Suprapubic skin (tissue), 4 donors: ENCODE data around the gene ANKRD44. TPM values are rescaled to one million over a fixed set of nuclear protein-coding genes. Genes with fewer than 3 reads are reported as not detected.

Experiments
- DNase-seq, 2 donors: peaks; one replicate each; pipeline ENCODE4 v3.0.0-alpha.2; 2019; ENCODE audit warnings: low spot score in 2 of 2
- H3K27ac ChIP-seq: fragments of 200-600 bp; sonication (generic); one replicate; pipeline ENCODE4 v1.5.1; 2019
- H3K27me3 ChIP-seq: fragments of 200-600 bp; sonication (generic); one replicate; pipeline ENCODE4 v1.5.1; 2019
- H3K36me3 ChIP-seq: fragments of 200-600 bp; sonication (generic); one replicate; pipeline ENCODE4 v1.5.1; 2019
- H3K4me1 ChIP-seq: fragments of 200-600 bp; sonication (generic); one replicate; pipeline ENCODE4 v1.5.1; 2019
- H3K4me3 ChIP-seq: fragments of 200-600 bp; sonication (generic); one replicate; pipeline ENCODE4 v1.5.1; 2019; ENCODE audit warnings: mild to moderate bottlenecking
- H3K9me3 ChIP-seq: fragments of 200-600 bp; sonication (generic); one replicate; pipeline ENCODE4 v1.5.1; 2019
- EP300 ChIP-seq: sonication (generic); formaldehyde crosslinking; IDR thresholded peaks from one replicate; pipeline ENCODE4 v1.6.1; 2017; ENCODE audit warnings: antibody characterized with exemption
- POLR2A ChIP-seq, 2 donors: fragments of 450-650 bp; IDR thresholded peaks; one replicate each; pipeline ENCODE4 v1.6.1; 2017; ENCODE audit warnings: antibody characterized with exemption in 2 of 2, mild to moderate bottlenecking in 2 of 2, moderate library complexity in 2 of 2
- POLR2AphosphoS5 ChIP-seq, 3 donors: sonication (generic); formaldehyde crosslinking; IDR thresholded peaks; one replicate each; pipeline ENCODE4 v1.6.1; 2017; ENCODE audit warnings: antibody characterized with exemption in 3 of 3
- WGBS: methylation state at CpG from one replicate; pipeline ENCODE4 v1.1.5; 2018; 5-methylcytosine and 5-hydroxymethylcytosine counted together
- total RNA-seq, 4 donors: library from RNA; depleted of rRNA; stranded (reverse); fragments of >200 nt; gene quantifications; one replicate each; pipeline ENCODE4 v1.1.0, GENCODE V29; 2016
- TF ChIP-seq, protein P1 (sequence below), 2 donors: fragments of 200-600 bp in 1 of 2; fragments of 450-650 bp in 1 of 2; sonication (generic) in 1 of 2; IDR thresholded peaks; one replicate each; pipeline ENCODE4 v1.5.1; 2016 to 2019; ENCODE audit warnings: antibody characterized with exemption in 2 of 2, mild to moderate bottlenecking in 1 of 2, moderate library complexity in 1 of 2

ANKRD44 gene
- total RNA-seq, 4 donors from 2014 or later, result 6.3 to 34.4 (median 17.8) TPM

DNA sequence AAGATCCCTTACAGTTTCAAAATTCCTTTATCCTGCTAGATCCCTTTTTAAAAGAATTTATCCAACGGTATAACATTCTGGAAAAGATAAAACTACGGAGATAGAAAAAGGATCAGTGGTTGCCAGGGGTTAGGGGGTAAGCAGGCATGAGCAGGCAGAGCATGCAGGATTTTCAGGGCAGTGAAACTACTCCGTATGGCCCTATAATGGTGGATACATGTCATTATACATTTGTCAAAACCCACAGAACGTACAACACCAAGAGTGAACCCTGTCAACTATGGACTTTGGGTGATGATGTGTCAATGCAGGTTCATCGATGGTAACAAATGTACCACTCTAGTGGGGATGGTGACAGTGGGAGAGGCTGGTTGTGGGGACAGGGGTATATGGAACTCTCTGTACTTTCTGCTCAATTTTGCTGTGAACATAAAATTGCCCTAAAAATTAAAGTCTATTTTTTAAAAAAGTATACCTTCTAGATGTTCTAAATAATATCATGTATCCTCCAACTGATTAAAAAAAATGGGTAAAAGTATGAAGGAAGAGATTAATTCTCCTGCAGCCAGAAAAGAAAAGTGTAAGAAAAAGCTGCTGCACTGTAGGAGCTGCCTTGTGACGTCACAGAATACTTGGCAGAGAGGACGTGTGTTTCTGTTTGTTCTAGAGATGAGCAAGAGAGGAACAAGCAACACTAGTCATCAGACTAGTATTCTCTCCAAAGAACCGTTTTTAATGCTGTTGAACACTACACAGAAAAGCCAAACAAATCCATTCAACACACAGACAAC is 23.6 kb downstream of the ANKRD44 start:
- 62% methylated on average over 8 of the region's 8 CpGs for WGBS
- no peak overlapping the region for H3K27ac ChIP-seq
- H3K4me1 ChIP-seq, result no peaks in the 10 kb centered on the region
- no peaks in the 10 kb centered on the region for H3K27me3 ChIP-seq
- H3K4me3 ChIP-seq, result no peak overlapping the region
- no peaks in the 10 kb centered on the region for H3K36me3 ChIP-seq
- TF ChIP-seq POLR2AphosphoS5 (IDR thresholded peaks at IDR 0.05), result no peak
- no peak for TF ChIP-seq POLR2A (IDR thresholded peaks at IDR 0.05)
- no peak for TF ChIP-seq EP300
- TF ChIP-seq, protein P1, sequence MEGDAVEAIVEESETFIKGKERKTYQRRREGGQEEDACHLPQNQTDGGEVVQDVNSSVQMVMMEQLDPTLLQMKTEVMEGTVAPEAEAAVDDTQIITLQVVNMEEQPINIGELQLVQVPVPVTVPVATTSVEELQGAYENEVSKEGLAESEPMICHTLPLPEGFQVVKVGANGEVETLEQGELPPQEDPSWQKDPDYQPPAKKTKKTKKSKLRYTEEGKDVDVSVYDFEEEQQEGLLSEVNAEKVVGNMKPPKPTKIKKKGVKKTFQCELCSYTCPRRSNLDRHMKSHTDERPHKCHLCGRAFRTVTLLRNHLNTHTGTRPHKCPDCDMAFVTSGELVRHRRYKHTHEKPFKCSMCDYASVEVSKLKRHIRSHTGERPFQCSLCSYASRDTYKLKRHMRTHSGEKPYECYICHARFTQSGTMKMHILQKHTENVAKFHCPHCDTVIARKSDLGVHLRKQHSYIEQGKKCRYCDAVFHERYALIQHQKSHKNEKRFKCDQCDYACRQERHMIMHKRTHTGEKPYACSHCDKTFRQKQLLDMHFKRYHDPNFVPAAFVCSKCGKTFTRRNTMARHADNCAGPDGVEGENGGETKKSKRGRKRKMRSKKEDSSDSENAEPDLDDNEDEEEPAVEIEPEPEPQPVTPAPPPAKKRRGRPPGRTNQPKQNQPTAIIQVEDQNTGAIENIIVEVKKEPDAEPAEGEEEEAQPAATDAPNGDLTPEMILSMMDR (IDR thresholded peaks at IDR 0.05), result no peak
- no peaks in the 10 kb centered on the region for H3K9me3 ChIP-seq
- no peak for DNase-seq

DNA sequence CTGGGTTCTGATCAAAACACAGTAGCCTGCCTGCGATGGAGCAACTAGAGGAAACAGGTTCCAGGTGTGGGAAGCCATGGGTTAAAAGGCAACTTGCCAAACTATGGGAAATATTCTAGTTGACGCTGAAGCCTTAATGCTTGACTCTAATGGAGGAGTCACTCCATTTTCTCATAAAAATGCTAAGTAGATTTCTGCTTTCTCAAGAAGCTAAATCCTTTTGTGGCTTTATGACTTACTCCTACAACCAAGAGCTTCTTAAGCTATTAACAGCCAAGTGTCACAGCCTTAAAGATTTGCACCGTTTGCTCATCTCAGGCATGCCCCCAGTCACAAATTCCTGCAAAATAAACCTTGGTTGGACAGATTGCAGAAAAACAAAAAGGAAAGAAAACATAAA is 25.2 kb downstream of the ANKRD44 start:
- Histone ChIP-seq H3K27me3 (no peaks in the 10 kb centered on the region), H3K9me3 (no peaks in the 10 kb centered on the region), H3K4me3 (no peak overlapping the region), H3K36me3 (no peaks in the 10 kb centered on the region), H3K27ac (no peak overlapping the region), H3K4me1 (peaks cover 6% of the 10 kb centered on the region)
- TF ChIP-seq EP300 (no peak), POLR2A (IDR thresholded peaks at IDR 0.05) (no peak), POLR2AphosphoS5 (IDR thresholded peaks at IDR 0.05) (no peak)
- TF ChIP-seq, protein P1 (IDR thresholded peaks at IDR 0.05), result no peak
- WGBS, result 81% methylated on average over 3 of the region's 3 CpGs
- no peak for DNase-seq

GRCh38 chr2:197284956-197285355 is 25.6 kb downstream of the ANKRD44 start:
- Histone ChIP-seq H3K4me3 (no peak overlapping the region), H3K27me3 (no peaks in the 10 kb centered on the region), H3K36me3 (no peaks in the 10 kb centered on the region), H3K4me1 (peaks cover 9% of the 10 kb centered on the region), H3K9me3 (no peaks in the 10 kb centered on the region), H3K27ac (no peak overlapping the region)
- no peak for DNase-seq
- TF ChIP-seq POLR2AphosphoS5 (IDR thresholded peaks at IDR 0.05), result no peak
- no peak for TF ChIP-seq EP300
- TF ChIP-seq, protein P1 (IDR thresholded peaks at IDR 0.05), result no peak
- TF ChIP-seq POLR2A (IDR thresholded peaks at IDR 0.05), result no peak

DNA sequence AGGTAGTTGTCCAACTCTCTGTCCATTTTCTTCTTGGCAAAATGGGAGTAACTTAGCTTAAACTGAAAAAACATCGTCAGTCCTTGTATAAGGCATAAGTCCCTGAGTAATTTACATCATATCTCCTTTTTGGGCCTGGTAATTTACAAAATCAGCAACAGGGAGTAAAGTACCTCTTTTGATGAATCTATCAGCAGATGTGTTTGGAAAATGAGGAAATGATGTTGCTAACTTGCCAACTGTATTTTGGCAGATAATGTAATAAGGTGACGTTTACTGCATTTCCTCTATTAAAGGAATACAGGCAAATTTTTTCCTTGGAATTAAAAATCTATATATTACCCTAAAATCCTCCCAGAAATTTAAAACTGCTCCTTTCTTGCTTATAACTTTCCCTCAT is 29.2 kb downstream of the ANKRD44 start:
- 65% methylated on average over 2 of the region's 2 CpGs for WGBS
- Histone ChIP-seq H3K4me1 (peaks cover 14% of the 10 kb centered on the region), H3K9me3 (no peaks in the 10 kb centered on the region), H3K4me3 (no peak overlapping the region), H3K27ac (no peak overlapping the region), H3K27me3 (no peaks in the 10 kb centered on the region), H3K36me3 (no peaks in the 10 kb centered on the region)
- TF ChIP-seq, protein P1 (IDR thresholded peaks at IDR 0.05), result no peak
- TF ChIP-seq POLR2AphosphoS5 (IDR thresholded peaks at IDR 0.05) (no peak), EP300 (no peak), POLR2A (IDR thresholded peaks at IDR 0.05) (no peak)
- DNase-seq, result no peak

DNA sequence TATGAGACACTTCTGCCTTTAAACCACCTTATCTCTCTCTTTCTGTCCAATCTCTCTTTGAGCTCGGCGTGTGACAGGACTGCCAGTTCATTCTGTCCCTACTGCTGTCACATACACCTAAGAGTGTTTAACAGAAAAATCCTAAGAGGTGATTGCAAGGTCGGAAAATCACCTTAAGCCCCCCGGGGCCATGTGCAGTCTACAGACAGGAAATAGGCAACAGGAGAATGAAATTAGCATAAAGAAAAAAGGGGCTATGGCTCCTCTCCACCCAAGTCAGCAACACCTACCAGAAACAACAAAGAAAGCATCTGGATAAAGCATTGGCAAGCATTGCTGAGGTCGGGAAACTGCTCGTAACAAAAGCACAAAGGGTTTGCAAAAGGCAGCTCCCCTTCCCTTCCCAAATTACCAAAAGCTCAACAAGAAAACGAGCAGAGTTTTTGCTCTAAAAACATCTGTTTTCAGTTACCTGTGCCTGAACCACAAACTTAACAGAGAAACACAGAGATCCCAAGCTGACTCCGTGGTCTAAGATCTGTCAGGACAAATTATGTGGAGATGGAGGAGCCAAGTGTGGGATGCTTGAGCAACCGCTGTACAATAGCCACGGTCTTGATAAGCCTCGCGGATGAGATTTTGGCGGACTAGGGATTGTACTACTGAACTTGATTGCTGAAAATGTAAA is 30.4 kb downstream of the ANKRD44 start:
- H3K4me3 ChIP-seq, result no peak overlapping the region
- TF ChIP-seq POLR2A (IDR thresholded peaks at IDR 0.05), result no peak
- TF ChIP-seq POLR2AphosphoS5 (IDR thresholded peaks at IDR 0.05), result no peak
- no peak for TF ChIP-seq EP300
- TF ChIP-seq, protein P1 (IDR thresholded peaks at IDR 0.05), result no peak
- H3K4me1 ChIP-seq, result peaks cover 14% of the 10 kb centered on the region
- no peak overlapping the region for H3K27ac ChIP-seq
- DNase-seq, result no peak
- no peaks in the 10 kb centered on the region for H3K36me3 ChIP-seq
- no peaks in the 10 kb centered on the region for H3K27me3 ChIP-seq
- H3K9me3 ChIP-seq, result no peaks in the 10 kb centered on the region
- WGBS, result 65% methylated on average over 13 of the region's 13 CpGs
